ENCODE measurements around the gene JAZF1.

DNA sequence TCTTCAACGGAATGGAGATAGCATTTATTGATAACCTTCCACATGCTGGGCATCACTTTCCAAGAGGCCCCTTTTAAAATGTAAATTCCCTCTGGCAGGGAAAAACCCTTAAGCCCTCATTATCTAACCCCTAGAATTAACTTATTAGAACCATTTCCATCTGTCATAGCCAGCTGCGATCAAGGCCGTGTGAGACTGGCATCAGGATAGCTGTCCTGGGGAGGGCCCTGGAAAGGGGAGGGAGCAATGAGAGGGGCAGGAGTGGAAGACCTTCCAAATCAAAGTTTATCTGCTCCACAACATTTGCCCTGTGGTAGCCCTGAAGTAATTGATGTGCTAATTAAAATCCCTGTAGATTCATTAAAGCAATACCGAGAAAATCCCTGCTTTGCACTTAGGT, 45.0 kb upstream of the JAZF1 start:
- TF ChIP-seq POLR2A (IDR thresholded peaks at IDR 0.05), result no peak
- TF ChIP-seq, protein P1, sequence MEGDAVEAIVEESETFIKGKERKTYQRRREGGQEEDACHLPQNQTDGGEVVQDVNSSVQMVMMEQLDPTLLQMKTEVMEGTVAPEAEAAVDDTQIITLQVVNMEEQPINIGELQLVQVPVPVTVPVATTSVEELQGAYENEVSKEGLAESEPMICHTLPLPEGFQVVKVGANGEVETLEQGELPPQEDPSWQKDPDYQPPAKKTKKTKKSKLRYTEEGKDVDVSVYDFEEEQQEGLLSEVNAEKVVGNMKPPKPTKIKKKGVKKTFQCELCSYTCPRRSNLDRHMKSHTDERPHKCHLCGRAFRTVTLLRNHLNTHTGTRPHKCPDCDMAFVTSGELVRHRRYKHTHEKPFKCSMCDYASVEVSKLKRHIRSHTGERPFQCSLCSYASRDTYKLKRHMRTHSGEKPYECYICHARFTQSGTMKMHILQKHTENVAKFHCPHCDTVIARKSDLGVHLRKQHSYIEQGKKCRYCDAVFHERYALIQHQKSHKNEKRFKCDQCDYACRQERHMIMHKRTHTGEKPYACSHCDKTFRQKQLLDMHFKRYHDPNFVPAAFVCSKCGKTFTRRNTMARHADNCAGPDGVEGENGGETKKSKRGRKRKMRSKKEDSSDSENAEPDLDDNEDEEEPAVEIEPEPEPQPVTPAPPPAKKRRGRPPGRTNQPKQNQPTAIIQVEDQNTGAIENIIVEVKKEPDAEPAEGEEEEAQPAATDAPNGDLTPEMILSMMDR (IDR thresholded peaks at IDR 0.05), result no peak
